K562 (cell line): ENCODE results near the gene SPI1. TPM values are rescaled to one million over a fixed set of nuclear protein-coding genes. Genes with fewer than 3 reads are reported as not detected.

Experiments
- ATAC-seq: fragments of 200-7000 bp; cut with Tn5 transposase; 3 replicates; pipeline ENCODE4 v1.9.1; 2020; ENCODE audit warnings: moderate library complexity
- BruUV-seq: library from RNA; stranded (reverse); fragments of 400-500 nt; replicated peaks from 2 replicates; lab custom pipeline; 2021; lab: Mats Ljungman, UMichigan
- CTCF ChIA-PET: fragments of 300-600 bp; formaldehyde crosslinking; extraction: SDS; loops from one replicate; lab custom pipeline; 2021; ENCODE audit warnings: low intra/inter-chr PET ratio; lab: Yijun Ruan, JAX
- POLR2A ChIA-PET: fragments of 300-600, 350-650 bp; sonication (Branson Sonifier 250); formaldehyde crosslinking; extraction: SDS; loops from one replicate; lab custom pipeline; 2021; ENCODE audit warnings: antibody characterized with exemption, inconsistent platforms; lab: Yijun Ruan, JAX
- DNase-seq, 4 experiments: peaks; one replicate each; pipeline versions ENCODE4 v3.0.0 to v3.0.0-alpha.2; 2011 to 2018; ENCODE audit warnings: low spot score in 3 of 4, mixed read lengths in 3 of 4; ENCODE audit errors: extremely low read depth in 1 of 4
- FAIRE-seq: peaks from 2 replicates; lab custom pipeline; 2011; peaks lifted over from hg19 to GRCh38; lab: Jason Lieb, UNC
- H2AFZ ChIP-seq: 2 replicates; pipeline ENCODE4 v1.6.0; 2011; ENCODE audit warnings: low read depth, low read length, control low read depth, inconsistent platforms
- H3K27ac ChIP-seq: fragments of 200-600 bp; 3 replicates; pipeline ENCODE4 v1.8.0; 2011; ENCODE audit warnings: low read depth, mild to moderate bottlenecking, control low read depth, inconsistent platforms, low read length, moderate library complexity, mixed read lengths; ENCODE audit errors: extremely low read depth
- H3K27me3 ChIP-seq, 2 experiments: fragments of 300-600 bp in 1 of 2; 2 replicates in 1 of 2; 3 replicates in 1 of 2; pipeline versions ENCODE4 v1.6.0 to v1.8.0; 2011; ENCODE audit warnings: inconsistent platforms in 2 of 2, low read length in 2 of 2, mild to moderate bottlenecking in 1 of 2, mixed read lengths in 1 of 2, moderate library complexity in 1 of 2; ENCODE audit not compliant: control insufficient read depth in 2 of 2, insufficient read depth in 2 of 2
- H3K36me3 ChIP-seq: fragments of 300-600 bp; 3 replicates; pipeline ENCODE4 v1.8.0; 2011; ENCODE audit warnings: mild to moderate bottlenecking, low read length, inconsistent platforms; ENCODE audit not compliant: control insufficient read depth, insufficient read depth
- H3K4me1 ChIP-seq, 2 experiments: fragments of 200-600 bp in 1 of 2; replicated peaks in 1 of 2; 2 replicates in 1 of 2; 3 replicates in 1 of 2; pipeline versions ENCODE4 v1.5.1 to v1.8.0; 2011; ENCODE audit warnings: inconsistent platforms in 2 of 2, low read length in 2 of 2, mild to moderate bottlenecking in 1 of 2, mixed read lengths in 1 of 2, moderate library complexity in 1 of 2; ENCODE audit not compliant: control insufficient read depth in 2 of 2, insufficient read depth in 2 of 2
- H3K4me2 ChIP-seq: 2 replicates; pipeline ENCODE4 v1.6.1; 2011; ENCODE audit warnings: low read length, control low read depth, inconsistent platforms, mixed read lengths; ENCODE audit not compliant: insufficient read depth
- H3K4me3 ChIP-seq: fragments of 200-600 bp; sonication (generic), shearing (Covaris generic); 2 replicates; pipeline ENCODE4 v1.5.1; 2016; ENCODE audit warnings: control low read depth, inconsistent platforms
- H3K79me2 ChIP-seq: fragments of 200-600 bp; 3 replicates; pipeline ENCODE4 v1.8.0; 2011; ENCODE audit warnings: low read length, inconsistent platforms; ENCODE audit not compliant: control insufficient read depth, insufficient read depth
- H3K9ac ChIP-seq, 2 experiments: 2 replicates each; pipeline versions ENCODE4 v1.6.0 to v1.6.1; 2011; ENCODE audit warnings: low read depth in 2 of 2, low read length in 2 of 2, control low read depth in 1 of 2, inconsistent platforms in 1 of 2, mild to moderate bottlenecking in 1 of 2, mixed read lengths in 1 of 2; ENCODE audit not compliant: insufficient read depth in 1 of 2
- H3K9me1 ChIP-seq: one replicate; pipeline ENCODE4 v1.6.0; 2011; ENCODE audit warnings: inconsistent platforms, mild to moderate bottlenecking, low read length, moderate library complexity; ENCODE audit not compliant: control insufficient read depth, insufficient read depth
- H3K9me3 ChIP-seq: replicated peaks from 2 replicates; pipeline ENCODE4 v1.5.1; 2011; ENCODE audit warnings: low read depth, low read length, inconsistent platforms; ENCODE audit not compliant: control insufficient read depth, insufficient read depth
- H4K20me1 ChIP-seq: replicated peaks from 2 replicates; pipeline ENCODE4 v1.6.1; 2011; ENCODE audit warnings: low read length, inconsistent platforms, mixed read lengths; ENCODE audit not compliant: control insufficient read depth, insufficient read depth
- ATF1 ChIP-seq, 2 experiments: fragments of 450-650 bp in 1 of 2; IDR thresholded peaks; 2 replicates each; pipeline ENCODE4 v1.6.1; 2016; ENCODE audit warnings: missing compliant biosample characterization in 1 of 2, missing genetic modification characterization in 1 of 2
- MAZ ChIP-seq, 2 experiments: fragments of 450-650 bp in 1 of 2; sonication (generic) in 1 of 2; formaldehyde crosslinking; IDR thresholded peaks in 1 of 2; conservative IDR thresholded peaks in 1 of 2; 2 replicates each; pipeline versions ENCODE4 v1.4.0 to v1.5.0; 2020; ENCODE audit warnings: mild to moderate bottlenecking in 1 of 2, missing genetic modification reagents in 1 of 2
- POLR2G ChIP-seq: fragments of 200-400 bp; formaldehyde crosslinking; IDR thresholded peaks from 2 replicates; pipeline ENCODE4 v1.6.1; 2017; ENCODE audit warnings: low read depth, mild to moderate bottlenecking, antibody characterized with exemption, low read length, moderate library complexity
- RBM34 ChIP-seq: fragments of 200-400 bp; formaldehyde crosslinking; IDR thresholded peaks from 2 replicates; pipeline ENCODE4 v1.6.1; 2018; ENCODE audit warnings: low read length, borderline replicate concordance; ENCODE audit not compliant: insufficient read depth
- WGBS: fragments of 100-300 bp; shearing (Covaris generic); methylation state at CpG from one replicate; pipeline ENCODE4 v1.1.6; 2016; ENCODE audit warnings: low coverage, mixed read lengths; ENCODE audit not compliant: insufficient coverage; ENCODE audit errors: missing lambda C conversion rate; 5-methylcytosine and 5-hydroxymethylcytosine counted together
- in situ Hi-C: fragments of 300-500 bp; cut with MboI; formaldehyde crosslinking; loops from 4 replicates; pipeline ENCODE4 v1.15.0; 2018; ENCODE audit warnings: inconsistent platforms, mixed read lengths
- intact Hi-C: fragments of 100-400 bp; cut with micrococcal nuclease; formaldehyde crosslinking; loops from 2 replicates; pipeline ENCODE4 v1.14.2; 2022
- polyA plus RNA-seq, 8 experiments: library from polyadenylated mRNA; depleted of rRNA in 4 of 8; stranded (reverse) in 5 of 8; unstranded in 3 of 8; fragments of >200 nt; fragmentation: Nextera tagmentation in 2 of 8; fragmentation: Illumina TruSeq in 1 of 8; extraction: Ambion mirVana in 2 of 8; extraction: Trizol in 1 of 8; gene quantifications; 2 replicates each; pipeline versions ENCODE4 v1.2.1 to v1.2.3, GENCODE V29; 2011 to 2014; ENCODE audit warnings: inconsistent platforms in 1 of 8, missing spikeins in 1 of 8
- total RNA-seq, 7 experiments: library from RNA; depleted of rRNA in 6 of 7; stranded (reverse); fragments of >200 nt in 6 of 7; fragmentation: Illumina TruSeq in 2 of 7; extraction: Trizol in 2 of 7; gene quantifications; 2 replicates each; pipeline versions ENCODE4 v1.2.1 to v1.2.3, GENCODE V29; 2011 to 2021; ENCODE audit warnings: low replicate concordance in 1 of 7
- TF ChIP-seq, protein P1 (sequence below): fragments of 250-450 bp; sonication (Bioruptor Pico); IDR thresholded peaks from 2 replicates; pipeline ENCODE4 v1.5.0; 2021
- TF ChIP-seq, protein P2 (sequence below): fragments of 450-650 bp; IDR thresholded peaks from 2 replicates; pipeline ENCODE4 v1.6.1; 2016; ENCODE audit warnings: mild to moderate bottlenecking, moderate library complexity

SPI1 gene
- total and polyA plus RNA-seq, 9 of the 15 experiments (the other 6 are each of a cell fraction or from before 2014, with no cell fraction given) = 0.10 to 33.7 (median 10.3) TPM

DNA sequence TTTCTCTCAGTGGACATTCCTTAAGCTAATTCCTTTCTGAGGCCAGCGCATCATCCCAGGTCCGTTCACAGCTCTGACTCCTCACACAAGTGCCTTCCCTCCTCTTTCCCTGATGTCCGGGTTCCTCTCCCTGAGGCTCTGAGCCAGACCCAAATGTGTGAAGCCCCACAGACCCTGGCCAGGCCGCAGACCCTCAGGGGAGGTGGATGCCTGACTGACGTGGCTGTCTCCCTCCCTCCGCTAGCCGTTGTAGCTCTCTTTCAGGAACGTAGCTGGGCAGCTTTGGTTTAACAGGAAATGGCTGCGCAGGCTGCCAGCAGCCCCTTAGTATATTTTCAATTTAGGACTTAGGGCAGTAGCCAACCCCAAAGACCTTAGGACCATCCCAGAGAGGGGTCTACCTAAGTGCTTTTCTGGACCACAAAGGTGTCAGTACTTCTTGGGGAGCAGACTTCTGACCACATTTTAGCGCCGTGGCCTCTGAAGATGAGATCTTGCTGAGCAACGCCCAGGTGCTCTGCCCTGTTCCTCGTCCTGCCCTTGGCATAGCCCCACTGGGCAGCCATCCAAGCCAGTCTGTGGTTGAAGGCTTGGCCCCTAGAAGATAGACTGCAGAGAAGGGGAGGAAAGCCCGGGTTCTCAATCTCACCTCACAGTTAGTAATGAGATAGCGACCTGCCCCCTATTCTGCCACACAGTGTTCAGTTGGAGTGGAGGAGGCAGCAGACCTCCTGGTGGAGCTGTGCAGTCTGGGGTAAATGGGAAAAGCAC is 52.9 kb downstream of the SPI1 start:
- ATAC-seq (no peak), FAIRE-seq (no peak), DNase-seq (no peak)
- Histone ChIP-seq H3K27me3 (no peaks in the 10 kb centered on the region), H3K9me3 (no peaks in the 10 kb centered on the region), H4K20me1 (no peaks in the 10 kb centered on the region), H3K4me1 (peaks cover 0 to 3% of the 10 kb centered on the region in 2 experiments; a peak in 1 of 5 replicates), H2AFZ (no peak overlapping the region), H3K9me1 (no peaks in the 10 kb centered on the region), H3K79me2 (no peaks in the 10 kb centered on the region), H3K36me3 (peaks cover 39% of the 10 kb centered on the region; the same call in 2 of the 3 replicates), H3K27ac (no peak overlapping the region), H3K9ac (peak overlapping the region in 1 of 2 experiments; percentile 51; a peak in 1 of 4 replicates), H3K4me3 (no peak overlapping the region), H3K4me2 (no peak overlapping the region)
- in situ Hi-C loops = no loop called here
- no TSS peak for BruUV-seq
- ChIA-PET POLR2A (interaction anchor here (0.9 to 1.2 kb wide), 2 partner anchors 8 to 14 kb away, joined by 3 to 4 read pairs; no protein-coding TSS in a partner anchor), CTCF (no interaction called here)
- intact Hi-C loops = no loop called here
- 85% methylated on average over 14 of the region's 15 CpGs for WGBS
- TF ChIP-seq POLR2G = no peak
- no peak for TF ChIP-seq ATF1 (CRISPR knock-in tag; IDR thresholded peaks at IDR 0.05)
- TF ChIP-seq ATF1 (tag; IDR thresholded peaks at IDR 0.05) = no peak
- TF ChIP-seq, protein P1, sequence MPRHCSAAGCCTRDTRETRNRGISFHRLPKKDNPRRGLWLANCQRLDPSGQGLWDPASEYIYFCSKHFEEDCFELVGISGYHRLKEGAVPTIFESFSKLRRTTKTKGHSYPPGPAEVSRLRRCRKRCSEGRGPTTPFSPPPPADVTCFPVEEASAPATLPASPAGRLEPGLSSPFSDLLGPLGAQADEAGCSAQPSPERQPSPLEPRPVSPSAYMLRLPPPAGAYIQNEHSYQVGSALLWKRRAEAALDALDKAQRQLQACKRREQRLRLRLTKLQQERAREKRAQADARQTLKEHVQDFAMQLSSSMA = no peak
- no peak for TF ChIP-seq MAZ (CRISPR knock-in tag; conservative IDR thresholded peaks at IDR 0.05 in 1 of 2, IDR thresholded peaks at IDR 0.05 in 1 of 2)
- TF ChIP-seq RBM34 = no peak
- TF ChIP-seq, protein P2, sequence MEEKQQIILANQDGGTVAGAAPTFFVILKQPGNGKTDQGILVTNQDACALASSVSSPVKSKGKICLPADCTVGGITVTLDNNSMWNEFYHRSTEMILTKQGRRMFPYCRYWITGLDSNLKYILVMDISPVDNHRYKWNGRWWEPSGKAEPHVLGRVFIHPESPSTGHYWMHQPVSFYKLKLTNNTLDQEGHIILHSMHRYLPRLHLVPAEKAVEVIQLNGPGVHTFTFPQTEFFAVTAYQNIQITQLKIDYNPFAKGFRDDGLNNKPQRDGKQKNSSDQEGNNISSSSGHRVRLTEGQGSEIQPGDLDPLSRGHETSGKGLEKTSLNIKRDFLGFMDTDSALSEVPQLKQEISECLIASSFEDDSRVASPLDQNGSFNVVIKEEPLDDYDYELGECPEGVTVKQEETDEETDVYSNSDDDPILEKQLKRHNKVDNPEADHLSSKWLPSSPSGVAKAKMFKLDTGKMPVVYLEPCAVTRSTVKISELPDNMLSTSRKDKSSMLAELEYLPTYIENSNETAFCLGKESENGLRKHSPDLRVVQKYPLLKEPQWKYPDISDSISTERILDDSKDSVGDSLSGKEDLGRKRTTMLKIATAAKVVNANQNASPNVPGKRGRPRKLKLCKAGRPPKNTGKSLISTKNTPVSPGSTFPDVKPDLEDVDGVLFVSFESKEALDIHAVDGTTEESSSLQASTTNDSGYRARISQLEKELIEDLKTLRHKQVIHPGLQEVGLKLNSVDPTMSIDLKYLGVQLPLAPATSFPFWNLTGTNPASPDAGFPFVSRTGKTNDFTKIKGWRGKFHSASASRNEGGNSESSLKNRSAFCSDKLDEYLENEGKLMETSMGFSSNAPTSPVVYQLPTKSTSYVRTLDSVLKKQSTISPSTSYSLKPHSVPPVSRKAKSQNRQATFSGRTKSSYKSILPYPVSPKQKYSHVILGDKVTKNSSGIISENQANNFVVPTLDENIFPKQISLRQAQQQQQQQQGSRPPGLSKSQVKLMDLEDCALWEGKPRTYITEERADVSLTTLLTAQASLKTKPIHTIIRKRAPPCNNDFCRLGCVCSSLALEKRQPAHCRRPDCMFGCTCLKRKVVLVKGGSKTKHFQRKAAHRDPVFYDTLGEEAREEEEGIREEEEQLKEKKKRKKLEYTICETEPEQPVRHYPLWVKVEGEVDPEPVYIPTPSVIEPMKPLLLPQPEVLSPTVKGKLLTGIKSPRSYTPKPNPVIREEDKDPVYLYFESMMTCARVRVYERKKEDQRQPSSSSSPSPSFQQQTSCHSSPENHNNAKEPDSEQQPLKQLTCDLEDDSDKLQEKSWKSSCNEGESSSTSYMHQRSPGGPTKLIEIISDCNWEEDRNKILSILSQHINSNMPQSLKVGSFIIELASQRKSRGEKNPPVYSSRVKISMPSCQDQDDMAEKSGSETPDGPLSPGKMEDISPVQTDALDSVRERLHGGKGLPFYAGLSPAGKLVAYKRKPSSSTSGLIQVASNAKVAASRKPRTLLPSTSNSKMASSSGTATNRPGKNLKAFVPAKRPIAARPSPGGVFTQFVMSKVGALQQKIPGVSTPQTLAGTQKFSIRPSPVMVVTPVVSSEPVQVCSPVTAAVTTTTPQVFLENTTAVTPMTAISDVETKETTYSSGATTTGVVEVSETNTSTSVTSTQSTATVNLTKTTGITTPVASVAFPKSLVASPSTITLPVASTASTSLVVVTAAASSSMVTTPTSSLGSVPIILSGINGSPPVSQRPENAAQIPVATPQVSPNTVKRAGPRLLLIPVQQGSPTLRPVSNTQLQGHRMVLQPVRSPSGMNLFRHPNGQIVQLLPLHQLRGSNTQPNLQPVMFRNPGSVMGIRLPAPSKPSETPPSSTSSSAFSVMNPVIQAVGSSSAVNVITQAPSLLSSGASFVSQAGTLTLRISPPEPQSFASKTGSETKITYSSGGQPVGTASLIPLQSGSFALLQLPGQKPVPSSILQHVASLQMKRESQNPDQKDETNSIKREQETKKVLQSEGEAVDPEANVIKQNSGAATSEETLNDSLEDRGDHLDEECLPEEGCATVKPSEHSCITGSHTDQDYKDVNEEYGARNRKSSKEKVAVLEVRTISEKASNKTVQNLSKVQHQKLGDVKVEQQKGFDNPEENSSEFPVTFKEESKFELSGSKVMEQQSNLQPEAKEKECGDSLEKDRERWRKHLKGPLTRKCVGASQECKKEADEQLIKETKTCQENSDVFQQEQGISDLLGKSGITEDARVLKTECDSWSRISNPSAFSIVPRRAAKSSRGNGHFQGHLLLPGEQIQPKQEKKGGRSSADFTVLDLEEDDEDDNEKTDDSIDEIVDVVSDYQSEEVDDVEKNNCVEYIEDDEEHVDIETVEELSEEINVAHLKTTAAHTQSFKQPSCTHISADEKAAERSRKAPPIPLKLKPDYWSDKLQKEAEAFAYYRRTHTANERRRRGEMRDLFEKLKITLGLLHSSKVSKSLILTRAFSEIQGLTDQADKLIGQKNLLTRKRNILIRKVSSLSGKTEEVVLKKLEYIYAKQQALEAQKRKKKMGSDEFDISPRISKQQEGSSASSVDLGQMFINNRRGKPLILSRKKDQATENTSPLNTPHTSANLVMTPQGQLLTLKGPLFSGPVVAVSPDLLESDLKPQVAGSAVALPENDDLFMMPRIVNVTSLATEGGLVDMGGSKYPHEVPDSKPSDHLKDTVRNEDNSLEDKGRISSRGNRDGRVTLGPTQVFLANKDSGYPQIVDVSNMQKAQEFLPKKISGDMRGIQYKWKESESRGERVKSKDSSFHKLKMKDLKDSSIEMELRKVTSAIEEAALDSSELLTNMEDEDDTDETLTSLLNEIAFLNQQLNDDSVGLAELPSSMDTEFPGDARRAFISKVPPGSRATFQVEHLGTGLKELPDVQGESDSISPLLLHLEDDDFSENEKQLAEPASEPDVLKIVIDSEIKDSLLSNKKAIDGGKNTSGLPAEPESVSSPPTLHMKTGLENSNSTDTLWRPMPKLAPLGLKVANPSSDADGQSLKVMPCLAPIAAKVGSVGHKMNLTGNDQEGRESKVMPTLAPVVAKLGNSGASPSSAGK = no peak
